Astrocyte (in vitro differentiated cells and primary cell): ENCODE results near the gene DSC3. TPM values are rescaled to one million over a fixed set of nuclear protein-coding genes. Genes with fewer than 3 reads are reported as not detected.
"Not testable (repeated sequence)": the region's sequence is repeated elsewhere in the genome, so short reads cannot be mapped to it uniquely, and the experiment has no call there.

ENCODE experiments used
- DNase-seq: peaks from one replicate; pipeline ENCODE4 v3.0.0-alpha.2; 2010; ENCODE audit warnings: low read depth
- FAIRE-seq: peaks from 2 replicates; lab custom pipeline; 2011; peaks lifted over from hg19 to GRCh38; lab: Jason Lieb, UNC
- H2AFZ ChIP-seq: 2 replicates; pipeline ENCODE4 v1.6.0; 2012; ENCODE audit warnings: low read depth, low read length, inconsistent platforms
- H3K27ac ChIP-seq: 2 replicates; pipeline ENCODE4 v1.5.1; 2011; ENCODE audit warnings: low read depth, low read length, inconsistent platforms
- H3K27me3 ChIP-seq: 2 replicates; pipeline ENCODE4 v1.6.0; 2011; ENCODE audit warnings: low read length, inconsistent platforms; ENCODE audit not compliant: insufficient read depth
- H3K36me3 ChIP-seq: 2 replicates; pipeline ENCODE4 v1.5.1; 2011; ENCODE audit warnings: low read length, inconsistent platforms; ENCODE audit not compliant: insufficient read depth
- H3K4me1 ChIP-seq: 2 replicates; pipeline ENCODE4 v1.5.1; 2011; ENCODE audit warnings: low read length, inconsistent platforms; ENCODE audit not compliant: insufficient read depth
- H3K4me2 ChIP-seq: 2 replicates; pipeline ENCODE4 v1.6.0; 2012; ENCODE audit warnings: low read length, inconsistent platforms
- H3K4me3 ChIP-seq: 2 replicates; pipeline ENCODE4 v1.5.1; 2011; ENCODE audit warnings: low read depth, mild to moderate bottlenecking, low read length, inconsistent platforms; ENCODE audit not compliant: insufficient read depth
- H3K79me2 ChIP-seq: 2 replicates; pipeline ENCODE4 v1.6.0; 2012; ENCODE audit warnings: mild to moderate bottlenecking, low read length, inconsistent platforms; ENCODE audit not compliant: insufficient read depth
- H3K9ac ChIP-seq: 2 replicates; pipeline ENCODE4 v1.6.0; 2012; ENCODE audit warnings: mild to moderate bottlenecking, low read length, inconsistent platforms
- H3K9me3 ChIP-seq: 2 replicates; pipeline ENCODE4 v1.5.1; 2012; ENCODE audit warnings: low read depth, mild to moderate bottlenecking, low read length, inconsistent platforms; ENCODE audit not compliant: insufficient read depth
- H4K20me1 ChIP-seq: 2 replicates; pipeline ENCODE4 v1.6.0; 2012; ENCODE audit warnings: low read length, inconsistent platforms; ENCODE audit not compliant: insufficient read depth
- H3K27ac Mint-ChIP-seq: one replicate; pipeline ENCODE4 v1.8.0; 2021; ENCODE audit warnings: mild to moderate bottlenecking, mixed read lengths; ENCODE audit not compliant: unreplicated experiment
- H3K27me3 Mint-ChIP-seq: one replicate; pipeline ENCODE4 v1.8.0; 2021; ENCODE audit warnings: low read depth, mixed read lengths; ENCODE audit not compliant: unreplicated experiment
- H3K36me3 Mint-ChIP-seq: one replicate; pipeline ENCODE4 v1.8.0; 2021; ENCODE audit warnings: low read depth, mixed read lengths; ENCODE audit not compliant: unreplicated experiment
- H3K4me1 Mint-ChIP-seq: one replicate; pipeline ENCODE4 v1.8.0; 2021; ENCODE audit warnings: low read depth, mixed read lengths; ENCODE audit not compliant: unreplicated experiment
- H3K4me3 Mint-ChIP-seq: one replicate; pipeline ENCODE4 v1.8.0; 2021; ENCODE audit warnings: mild to moderate bottlenecking, moderate library complexity, mixed read lengths; ENCODE audit not compliant: unreplicated experiment
- H3K9me3 Mint-ChIP-seq: one replicate; pipeline ENCODE4 v1.8.0; 2021; ENCODE audit warnings: mild to moderate bottlenecking, mixed read lengths; ENCODE audit not compliant: unreplicated experiment
- CTCF ChIP-seq: IDR thresholded peaks from 2 replicates; pipeline ENCODE4 v1.5.1; 2011; ENCODE audit warnings: low read depth, mild to moderate bottlenecking, inconsistent platforms, low read length, moderate library complexity; ENCODE audit not compliant: insufficient read depth
- EZH2 ChIP-seq: IDR thresholded peaks from 2 replicates; pipeline ENCODE4 v1.6.1; 2012; ENCODE audit warnings: mild to moderate bottlenecking, low read length, inconsistent platforms; ENCODE audit not compliant: insufficient read depth
- total RNA-seq: library from RNA; stranded (reverse); gene quantifications from 2 replicates; pipeline ENCODE4 v1.2.1, GENCODE V29; 2021

Gene DSC3
- total RNA-seq, 1 donor from 2014 or later = 5.2 TPM

- FAIRE-seq (no peak), DNase-seq (no peak)
- no peaks in the 10 kb centered on the region for H3K79me2 ChIP-seq
- H3K9me3 ChIP-seq = no peaks in the 10 kb centered on the region
- Mint-ChIP-seq H3K4me3 (peak overlapping the region; percentile 90), H3K4me1 (peaks cover 16% of the 10 kb centered on the region), H3K36me3 (no peaks in the 10 kb centered on the region), H3K9me3 (peaks cover 13% of the 10 kb centered on the region), H3K27me3 (peaks cover 42% of the 10 kb centered on the region), H3K27ac (peak overlapping the region; percentile 77)
- peak overlapping the region; percentile 58 for H3K4me3 ChIP-seq
- peak overlapping the region; percentile 40 for H3K9ac ChIP-seq
- peak overlapping the region; percentile 87 for H3K4me2 ChIP-seq
- no peak for TF ChIP-seq CTCF
- peak; percentile 86 for TF ChIP-seq EZH2
- no peak overlapping the region for H3K27ac ChIP-seq
- no peaks in the 10 kb centered on the region for H3K36me3 ChIP-seq
- H3K27me3 ChIP-seq = peaks cover 44% of the 10 kb centered on the region
- peaks cover 6% of the 10 kb centered on the region for H3K4me1 ChIP-seq
- no peaks in the 10 kb centered on the region for H4K20me1 ChIP-seq
- H2AFZ ChIP-seq = peak overlapping the region; percentile 88
Observed at GRCh38 chr18:31041271-31042083, 1.1 kb downstream of the DSC3 start.

- H3K27ac ChIP-seq = no peak overlapping the region
- peak overlapping the region; percentile 40 for H3K9ac ChIP-seq
- DNase-seq (no peak), FAIRE-seq (no peak)
- H3K4me3 ChIP-seq = peak overlapping the region; percentile 58
- peaks cover 6% of the 10 kb centered on the region for H3K4me1 ChIP-seq
- H3K36me3 ChIP-seq = no peaks in the 10 kb centered on the region
- H3K9me3 Mint-ChIP-seq = peaks cover 13% of the 10 kb centered on the region
- peak overlapping the region; percentile 90 for H3K4me3 Mint-ChIP-seq
- no peaks in the 10 kb centered on the region for H3K36me3 Mint-ChIP-seq
- H3K4me2 ChIP-seq = peak overlapping the region; percentile 87
- peak overlapping the region; percentile 16 for H2AFZ ChIP-seq
- no peak overlapping the region for H3K27ac Mint-ChIP-seq
- peaks cover 39% of the 10 kb centered on the region for H3K27me3 Mint-ChIP-seq
- no peaks in the 10 kb centered on the region for H3K79me2 ChIP-seq
- peaks cover 44% of the 10 kb centered on the region for H3K27me3 ChIP-seq
- peaks cover 16% of the 10 kb centered on the region for H3K4me1 Mint-ChIP-seq
- H4K20me1 ChIP-seq = no peaks in the 10 kb centered on the region
- H3K9me3 ChIP-seq = no peaks in the 10 kb centered on the region
- no peak for TF ChIP-seq CTCF
- TF ChIP-seq EZH2 = no peak
Observed at GRCh38 chr18:31040686-31041270, 1.8 kb downstream of the DSC3 start.

GRCh38 chr18:31039426-31039825 is 3.1 kb downstream of the DSC3 start:
- no peaks in the 10 kb centered on the region for H3K9me3 ChIP-seq
- H3K4me2 ChIP-seq = no peak overlapping the region
- peaks cover 38% of the 10 kb centered on the region for H3K27me3 Mint-ChIP-seq
- no peaks in the 10 kb centered on the region for H3K79me2 ChIP-seq
- H3K9me3 Mint-ChIP-seq = peaks cover 13% of the 10 kb centered on the region
- H3K4me1 Mint-ChIP-seq = peaks cover 16% of the 10 kb centered on the region
- DNase-seq (no peak), FAIRE-seq (no peak)
- peaks cover 44% of the 10 kb centered on the region for H3K27me3 ChIP-seq
- no peak overlapping the region for H2AFZ ChIP-seq
- H3K27ac Mint-ChIP-seq = no peak overlapping the region
- no peaks in the 10 kb centered on the region for H3K36me3 Mint-ChIP-seq
- H3K36me3 ChIP-seq = no peaks in the 10 kb centered on the region
- H3K4me3 Mint-ChIP-seq = no peak overlapping the region
- peaks cover 6% of the 10 kb centered on the region for H3K4me1 ChIP-seq
- H3K9ac ChIP-seq = no peak overlapping the region
- H3K27ac ChIP-seq = no peak overlapping the region
- no peak for TF ChIP-seq CTCF
- no peak for TF ChIP-seq EZH2
- no peak overlapping the region for H3K4me3 ChIP-seq
- no peaks in the 10 kb centered on the region for H4K20me1 ChIP-seq

GRCh38 chr18:31037686-31038085 is 4.9 kb downstream of the DSC3 start:
- not testable (repeated sequence) for H3K9me3 ChIP-seq, H3K79me2 ChIP-seq, H2AFZ ChIP-seq, FAIRE-seq, H3K4me2 ChIP-seq, H4K20me1 ChIP-seq, H3K27ac ChIP-seq, H3K36me3 Mint-ChIP-seq, H3K36me3 ChIP-seq, DNase-seq, H3K4me3 ChIP-seq, H3K9ac ChIP-seq, H3K4me1 ChIP-seq, H3K4me3 Mint-ChIP-seq, H3K9me3 Mint-ChIP-seq
- peaks cover 16% of the 10 kb centered on the region for H3K4me1 Mint-ChIP-seq
- H3K27me3 Mint-ChIP-seq = peaks cover 23% of the 10 kb centered on the region
- peaks cover 28% of the 10 kb centered on the region for H3K27me3 ChIP-seq
- H3K27ac Mint-ChIP-seq = peak overlapping the region; percentile 58
